GM21367 (cell line): ENCODE measurements around the gene KIRREL1.

ENCODE experiments used
- ATAC-seq: cut with Tn5 transposase; IDR thresholded peaks from one replicate; pipeline ENCODE4 v1.9.1; 2021; ENCODE audit not compliant: unreplicated experiment

KIRREL1 gene

DNA sequence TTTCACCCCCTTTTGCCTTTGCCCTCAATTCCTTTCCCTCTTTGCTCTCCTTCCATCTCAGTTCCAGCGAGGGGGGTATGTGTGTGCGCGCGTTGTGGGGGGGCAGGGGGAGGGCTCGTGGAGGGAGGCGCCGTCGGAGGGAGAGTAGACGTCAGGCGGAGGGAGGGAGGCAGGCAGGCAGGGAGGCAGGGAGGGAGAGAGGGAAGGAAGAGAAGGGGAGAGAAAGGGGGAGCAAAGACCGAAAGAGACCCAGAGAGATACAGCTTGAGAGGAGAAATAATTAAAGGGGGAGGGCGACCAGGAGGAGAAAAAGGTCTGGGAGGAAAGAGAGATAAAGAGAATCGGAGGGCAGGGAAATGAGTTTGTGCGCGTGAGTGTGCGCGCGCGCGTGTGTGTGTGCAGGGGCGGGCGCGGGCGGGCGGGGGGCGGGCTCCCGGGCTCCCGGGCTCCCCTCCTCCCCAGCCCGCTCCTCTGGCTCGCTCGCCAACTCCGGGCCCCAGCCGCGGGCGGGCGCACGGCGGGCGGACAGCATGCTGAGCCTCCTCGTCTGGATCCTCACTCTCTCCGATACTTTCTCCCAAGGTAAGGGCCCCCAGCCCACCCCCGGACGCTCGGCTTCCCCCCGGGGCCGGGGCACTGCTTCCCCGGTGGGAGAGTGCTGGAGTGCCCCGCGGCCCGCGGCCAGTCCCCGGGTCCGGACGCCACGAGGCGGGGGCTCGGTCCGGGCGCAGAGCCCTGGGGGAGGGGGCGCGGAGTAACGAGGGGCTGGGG, at the start of gene KIRREL1:
KIRREL1 (plus strand) TSS at position 499 of the 771 bp plus-strand sequence; CDS start at position 531, 32 bp downstream.
- no peak for ATAC-seq

DNA sequence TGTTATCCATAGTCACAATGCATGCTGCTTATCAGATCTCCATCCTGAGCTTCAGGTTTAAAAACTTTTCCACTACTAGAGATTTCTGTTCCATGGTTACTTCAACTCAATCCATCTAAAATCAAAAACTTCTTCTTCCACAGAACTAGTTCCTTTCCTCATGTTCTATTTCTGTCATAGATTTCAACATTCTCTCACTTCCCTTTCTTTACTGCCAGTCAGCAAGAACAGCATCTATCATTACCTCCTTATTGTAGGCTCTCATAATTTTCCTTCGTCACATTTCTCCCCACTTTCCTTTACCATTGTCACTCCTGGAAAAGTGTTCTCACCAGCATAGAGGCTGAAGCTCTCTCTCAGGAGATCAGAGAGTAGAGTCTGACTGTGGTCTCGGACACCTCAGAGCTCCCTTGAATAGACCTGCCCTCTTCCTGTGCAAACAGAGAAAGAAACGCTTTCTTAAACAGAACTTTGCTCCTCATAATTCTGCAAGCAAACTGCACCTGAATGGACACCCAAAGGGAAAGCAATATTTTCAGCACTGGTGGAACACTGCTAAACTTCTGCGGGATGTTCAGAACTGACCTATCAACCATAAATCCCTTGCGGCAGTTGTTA, 48.7 kb upstream of the KIRREL1 start:
- ATAC-seq, result no peak

DNA sequence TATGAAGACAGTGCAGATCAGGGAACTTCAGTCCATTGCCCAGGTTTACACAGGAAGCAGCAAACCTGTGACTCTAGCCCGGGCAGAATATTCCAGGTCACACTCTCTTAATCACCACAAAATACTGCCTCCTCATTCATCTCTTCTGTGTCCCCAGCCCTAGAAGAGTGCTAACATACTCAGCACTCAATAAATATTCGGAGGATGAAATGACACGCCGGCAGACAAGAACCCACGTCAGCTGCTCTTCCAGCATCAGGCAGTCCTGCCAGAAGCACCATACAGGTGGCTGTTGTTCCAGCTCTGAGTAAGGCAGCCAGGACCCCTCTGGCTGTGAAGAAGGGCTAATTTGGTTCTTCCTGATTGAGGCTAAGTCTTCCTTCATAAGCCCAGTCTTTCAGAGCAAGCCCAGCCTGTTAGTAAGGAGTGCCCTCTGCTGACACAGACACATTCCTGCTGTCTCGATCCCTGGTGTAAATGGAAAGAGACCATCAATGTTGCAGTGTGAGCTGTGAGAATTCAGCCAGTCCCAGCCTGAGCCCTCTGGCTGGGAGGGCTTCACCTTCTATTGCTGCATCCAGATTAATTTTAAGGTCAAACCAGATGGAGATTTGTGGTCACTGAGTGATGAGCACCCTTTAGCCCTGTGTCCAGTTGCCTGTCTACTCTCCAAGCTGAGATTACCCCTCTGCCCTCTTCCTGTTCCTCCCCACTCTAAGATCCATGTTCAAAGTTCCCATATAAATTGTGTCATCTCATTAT, 45.0 kb upstream of the KIRREL1 start:
- ATAC-seq, result no peak

DNA sequence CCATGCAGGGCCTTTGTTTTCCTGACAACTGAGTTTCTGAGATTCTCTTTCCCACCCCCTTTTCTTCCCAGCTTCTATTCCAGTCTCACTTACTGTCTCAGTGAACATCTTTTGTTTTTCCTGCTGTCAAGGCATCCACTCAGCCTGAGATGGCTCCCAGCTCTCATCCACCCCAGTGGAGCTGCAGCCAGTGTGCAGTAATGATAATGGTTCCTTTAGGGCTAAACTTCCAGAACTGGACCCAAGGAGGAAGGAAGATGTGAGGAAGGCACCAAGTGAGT, 44.4 kb upstream of the KIRREL1 start:
- ATAC-seq, result no peak

DNA sequence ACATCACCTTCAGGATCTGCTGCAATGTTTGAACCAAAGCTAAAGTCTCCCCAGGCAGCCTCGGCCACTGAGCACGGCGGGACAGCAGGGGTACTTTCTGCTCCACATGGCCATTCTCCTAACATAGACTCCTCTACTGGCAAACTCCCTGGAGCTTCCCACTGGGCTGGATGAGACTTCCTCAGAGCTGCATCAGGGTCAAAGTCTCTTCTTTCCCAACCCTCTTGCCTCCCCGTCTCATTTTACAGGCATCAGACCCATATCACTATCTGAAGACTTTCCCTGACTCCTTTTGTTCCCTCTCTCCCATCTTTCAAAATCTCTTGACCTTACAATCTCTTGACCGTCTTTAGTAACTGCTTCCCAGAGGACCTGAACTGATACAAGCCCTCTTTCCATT, 42.2 kb upstream of the KIRREL1 start:
- ATAC-seq, result no peak

DNA sequence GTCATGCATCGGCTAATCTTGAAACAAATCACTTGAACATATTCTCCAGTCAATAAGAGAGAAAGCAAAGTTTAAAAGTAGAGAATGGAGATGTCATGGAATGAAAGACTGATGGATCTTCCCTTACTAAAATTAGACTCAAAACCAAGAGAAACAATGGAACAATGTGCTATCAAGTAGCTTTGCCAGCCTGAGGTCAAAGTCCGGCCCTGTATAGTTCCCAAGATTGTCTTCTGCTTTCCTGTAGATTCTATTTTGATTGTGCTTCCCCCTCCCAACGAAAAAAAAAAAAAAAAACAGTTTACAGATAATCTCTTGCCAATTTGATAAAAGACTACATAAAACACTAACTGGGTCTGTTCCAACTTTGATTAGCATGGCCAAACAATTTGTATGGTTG, 40.8 kb upstream of the KIRREL1 start:
- ATAC-seq, result no peak

DNA sequence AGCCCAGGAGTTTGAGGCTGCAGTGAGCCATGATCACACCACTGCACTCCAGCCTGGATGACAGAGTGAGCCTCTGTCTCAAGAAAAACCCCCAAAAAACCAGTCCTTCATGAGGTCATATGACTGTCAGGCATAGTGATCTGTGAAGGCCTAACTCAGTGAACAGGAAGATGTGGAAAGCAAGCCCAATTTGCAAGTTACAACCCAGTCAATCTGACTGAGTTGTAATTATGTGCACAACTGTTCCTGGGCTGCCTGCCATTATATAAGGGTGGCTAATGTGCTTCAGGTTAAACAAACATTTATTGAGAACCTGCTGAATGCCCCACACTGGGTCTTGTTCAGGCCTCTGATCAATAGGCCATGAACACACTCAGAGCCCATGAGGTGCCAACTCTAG, 38.2 kb upstream of the KIRREL1 start:
- no peak for ATAC-seq

DNA sequence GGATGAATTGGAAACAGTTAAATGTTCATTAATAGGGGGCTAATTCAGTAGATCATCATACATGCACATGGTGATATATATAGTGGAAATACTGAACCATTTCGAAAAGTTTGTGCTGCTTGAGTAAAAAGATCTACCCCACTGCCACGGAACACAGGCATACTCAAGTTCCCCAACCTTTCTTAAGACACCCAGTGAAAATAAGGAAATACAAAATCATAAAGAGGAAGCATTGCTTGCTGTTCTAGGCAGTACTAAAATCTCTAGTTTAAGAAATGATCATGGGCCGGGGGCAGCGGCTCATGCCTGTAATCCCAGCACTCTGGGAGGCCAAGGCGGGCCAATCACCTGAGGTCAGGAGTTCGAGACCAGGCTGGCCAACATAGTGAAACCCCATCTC, 37.6 kb upstream of the KIRREL1 start:
- ATAC-seq, result no peak

DNA sequence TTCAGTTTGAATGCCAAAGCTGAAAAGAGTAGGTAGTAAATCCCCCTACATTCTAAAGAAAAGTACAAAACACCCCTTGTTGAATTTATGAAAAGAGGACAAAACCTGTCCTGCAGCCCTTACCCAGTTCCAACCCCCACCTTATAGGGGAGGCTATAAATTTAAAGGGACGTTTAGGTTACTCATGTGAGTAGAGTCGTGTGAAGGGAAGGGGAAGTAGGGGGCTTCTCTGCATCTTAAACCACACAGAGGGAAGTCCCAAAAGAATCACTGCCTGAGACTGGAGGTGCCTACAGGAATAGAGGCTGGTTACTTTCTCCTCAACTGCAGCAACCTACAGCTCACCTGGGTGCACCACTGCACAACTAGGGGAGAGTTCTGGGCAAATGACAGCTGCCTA, 36.7 kb upstream of the KIRREL1 start:
- no peak for ATAC-seq

DNA sequence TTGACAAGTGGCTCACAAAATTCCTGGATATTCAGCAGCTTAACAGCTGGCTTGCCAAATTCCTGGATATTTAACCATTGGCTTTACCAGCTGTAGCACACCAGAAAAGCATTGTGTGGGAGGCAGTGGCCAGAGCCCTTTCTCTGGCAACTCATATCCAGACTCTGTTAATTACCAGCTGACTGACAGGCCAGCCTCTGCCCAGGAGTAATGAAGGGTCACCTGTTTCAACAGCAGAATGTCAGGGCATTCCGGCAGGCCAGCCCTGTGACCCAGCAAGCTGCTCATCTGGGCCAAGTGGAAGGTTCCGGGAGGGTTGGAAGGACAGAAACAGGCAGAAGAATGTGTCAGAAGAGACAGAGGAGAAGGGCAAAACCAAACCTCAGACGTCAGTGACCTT, 35.2 kb upstream of the KIRREL1 start:
- no peak for ATAC-seq

DNA sequence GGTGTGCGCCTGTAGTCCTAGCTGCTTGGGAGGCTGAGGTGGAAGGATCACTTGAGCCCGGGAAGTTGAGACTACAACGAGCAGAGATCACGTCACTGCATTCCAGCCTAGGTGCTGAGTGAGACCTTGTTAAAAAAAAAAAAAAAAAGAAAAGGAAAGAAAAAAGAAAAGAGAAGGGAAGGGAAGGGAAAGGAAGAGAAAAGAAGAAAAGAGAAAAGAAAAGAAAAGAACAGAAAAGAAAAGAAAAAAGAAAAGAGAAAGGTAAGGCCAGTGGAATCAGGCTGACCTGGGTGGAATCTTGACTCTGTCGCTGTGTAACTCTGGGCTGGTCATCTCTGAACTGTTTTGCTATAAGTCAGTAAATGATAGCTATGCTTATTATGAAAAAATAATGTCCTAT, 33.7 kb upstream of the KIRREL1 start:
- no peak for ATAC-seq

DNA sequence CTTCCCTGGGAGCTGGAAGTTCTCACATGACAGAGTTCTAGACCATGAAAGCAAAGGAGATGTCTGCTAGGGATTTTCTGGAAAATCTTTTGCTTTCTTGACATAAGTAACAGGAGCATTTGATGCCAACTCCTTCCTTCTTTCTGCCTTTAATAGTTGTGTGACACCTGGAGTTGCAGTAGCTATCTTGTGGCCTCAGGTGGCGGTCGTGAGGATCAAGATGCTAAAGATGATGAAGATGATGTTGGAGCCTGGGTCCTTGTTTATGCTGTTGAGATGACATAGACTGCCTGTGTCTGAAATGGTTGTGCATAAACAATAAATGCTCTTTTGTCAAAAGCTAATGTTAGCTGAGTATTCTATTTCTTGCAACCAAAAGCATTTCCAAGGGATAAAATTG, 32.7 kb upstream of the KIRREL1 start:
- no peak for ATAC-seq

DNA sequence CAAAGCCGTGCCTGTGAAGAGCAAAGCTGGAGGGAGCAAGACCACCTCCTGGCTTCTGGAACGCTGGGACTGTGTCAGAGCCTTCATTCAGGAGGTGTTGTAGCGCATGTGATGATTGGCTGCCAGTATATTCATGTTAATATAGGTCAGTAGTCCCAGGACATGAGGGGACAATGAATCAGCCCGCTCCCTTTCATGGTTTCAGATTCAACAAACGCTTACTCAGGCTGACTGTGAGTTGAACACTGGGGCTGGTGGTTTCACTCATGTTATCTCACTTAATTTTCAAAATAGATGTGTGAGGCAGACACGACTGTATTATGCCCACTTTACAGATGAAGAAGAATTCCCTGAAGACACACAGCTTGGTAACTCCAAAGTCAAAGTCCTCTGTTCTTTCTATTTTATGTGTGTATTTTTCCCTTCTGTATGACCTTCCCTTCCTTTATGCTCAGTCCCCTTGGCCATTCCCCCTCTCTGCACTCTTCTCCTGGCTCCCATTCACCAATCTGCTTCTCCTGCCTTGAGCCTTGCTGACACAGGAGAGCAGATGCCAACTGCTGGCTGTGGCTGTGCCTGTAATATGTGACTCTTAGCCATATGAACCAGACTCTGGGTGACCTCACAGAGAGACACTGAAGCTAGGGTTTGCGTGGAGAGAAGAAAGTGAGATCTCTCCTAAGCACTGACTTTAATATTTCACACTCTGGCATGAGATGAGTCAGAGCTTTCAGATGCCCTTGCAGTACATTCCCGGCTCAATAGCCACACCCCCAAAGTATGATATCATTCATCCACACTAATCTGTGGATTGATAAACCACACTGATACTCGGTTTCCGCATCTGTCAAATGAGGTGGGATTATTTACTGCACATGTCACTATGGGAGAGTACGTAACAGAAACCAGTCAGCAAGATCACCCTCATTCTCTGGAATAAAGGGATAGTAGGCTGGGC, 31.4 kb upstream of the KIRREL1 start:
- no peak for ATAC-seq

DNA sequence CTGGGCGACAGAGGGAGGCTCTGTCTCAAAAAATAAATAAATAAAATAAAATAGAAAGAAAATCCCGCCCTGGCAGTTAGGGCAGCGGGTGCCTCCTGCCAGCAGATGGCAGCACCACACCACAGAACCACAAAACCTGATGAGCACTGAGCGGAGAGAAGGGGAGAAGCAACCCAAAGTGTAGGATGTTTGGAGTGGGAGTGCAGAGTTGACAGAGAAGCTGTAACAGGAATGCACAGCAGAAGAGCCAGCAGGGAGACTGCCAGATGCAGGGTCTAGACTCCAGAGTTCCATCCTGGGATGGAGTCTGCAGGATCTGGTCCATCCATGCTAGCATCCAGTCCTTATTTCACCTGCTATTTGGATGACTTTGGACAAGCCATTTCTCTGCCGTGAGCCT, 29.7 kb upstream of the KIRREL1 start:
- ATAC-seq, result no peak

DNA sequence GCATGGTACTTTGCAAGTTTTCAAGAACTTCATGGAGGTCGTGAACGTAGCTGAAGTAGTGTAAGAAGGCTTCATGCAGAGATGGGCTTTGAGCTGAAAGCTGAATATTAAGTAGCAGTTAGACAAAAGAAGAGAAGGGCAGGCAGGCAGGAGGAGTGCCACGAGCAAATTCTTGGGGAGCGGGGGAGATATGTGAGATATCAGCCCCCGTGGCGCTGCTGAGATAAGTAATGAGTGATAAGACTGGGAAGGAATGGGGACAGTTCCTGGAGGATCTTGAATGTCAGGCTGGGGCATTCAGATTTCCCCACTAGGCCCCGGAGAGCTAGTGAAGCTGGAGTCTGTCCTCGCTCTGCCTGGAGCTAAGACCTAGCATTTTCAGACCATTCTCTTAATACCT, 27.9 kb upstream of the KIRREL1 start:
- ATAC-seq, result no peak

DNA sequence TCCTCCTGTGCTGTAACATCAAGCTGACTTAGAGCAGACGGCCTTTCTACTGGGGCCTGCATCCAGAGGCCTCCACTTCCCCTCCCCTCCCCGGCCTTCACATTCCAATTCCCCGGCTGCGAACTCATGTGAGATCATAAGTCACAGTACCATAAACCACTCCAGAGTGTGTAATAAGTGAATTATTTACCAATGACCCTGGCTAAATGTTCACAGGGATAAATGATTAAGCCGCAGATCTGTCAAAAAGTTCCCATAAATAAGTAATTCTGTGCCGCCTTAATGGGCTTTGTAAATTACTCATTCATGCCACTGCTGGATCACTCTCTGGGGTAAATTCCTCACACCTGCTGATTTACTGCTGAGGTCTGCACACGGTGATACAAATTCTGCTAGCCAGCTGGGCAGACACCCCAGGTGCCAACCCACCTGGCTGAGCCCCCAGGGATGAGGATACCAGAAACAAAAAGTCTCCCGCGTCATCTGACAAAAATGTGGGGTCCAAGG, 27.4 kb upstream of the KIRREL1 start:
- no peak for ATAC-seq

DNA sequence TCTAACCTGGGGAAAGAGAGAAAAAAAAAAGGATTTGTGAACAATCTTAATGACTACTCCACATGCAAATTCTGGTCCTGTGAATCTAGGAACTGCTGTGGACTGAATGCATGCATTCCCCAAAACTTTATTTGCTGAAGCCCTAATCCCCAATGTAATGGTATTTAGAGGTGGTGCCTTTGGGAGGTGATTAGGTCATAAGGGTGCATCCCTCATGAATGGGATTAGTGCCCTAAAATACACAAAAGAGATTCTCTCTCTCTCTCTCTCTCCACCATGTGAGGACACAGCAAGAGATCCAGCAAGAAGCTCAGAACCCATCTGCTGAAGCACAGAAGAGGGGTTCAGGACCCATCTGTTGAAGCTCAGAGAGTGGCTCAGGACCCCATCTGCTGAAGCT, 26.2 kb upstream of the KIRREL1 start:
- ATAC-seq, result no peak

DNA sequence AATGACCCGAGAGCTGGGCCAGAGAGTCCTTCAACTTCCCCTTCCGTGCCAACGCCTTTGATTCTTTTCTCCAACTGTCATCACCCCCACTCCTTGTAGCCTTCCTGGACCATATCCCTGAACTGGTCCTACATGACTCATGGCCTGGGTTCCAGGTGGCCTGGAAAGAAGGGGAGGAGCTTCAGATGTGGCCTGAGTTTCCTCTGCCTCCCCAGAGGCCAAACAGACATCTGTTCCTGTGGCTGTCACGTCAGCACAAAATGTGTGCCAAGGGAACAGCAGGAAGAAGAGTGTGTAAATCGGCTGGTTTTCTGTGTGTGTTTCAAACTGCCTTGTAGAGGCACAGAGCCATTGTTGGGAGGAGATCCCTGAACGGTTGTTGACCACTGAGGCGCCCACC, 24.9 kb upstream of the KIRREL1 start:
- ATAC-seq, result no peak

DNA sequence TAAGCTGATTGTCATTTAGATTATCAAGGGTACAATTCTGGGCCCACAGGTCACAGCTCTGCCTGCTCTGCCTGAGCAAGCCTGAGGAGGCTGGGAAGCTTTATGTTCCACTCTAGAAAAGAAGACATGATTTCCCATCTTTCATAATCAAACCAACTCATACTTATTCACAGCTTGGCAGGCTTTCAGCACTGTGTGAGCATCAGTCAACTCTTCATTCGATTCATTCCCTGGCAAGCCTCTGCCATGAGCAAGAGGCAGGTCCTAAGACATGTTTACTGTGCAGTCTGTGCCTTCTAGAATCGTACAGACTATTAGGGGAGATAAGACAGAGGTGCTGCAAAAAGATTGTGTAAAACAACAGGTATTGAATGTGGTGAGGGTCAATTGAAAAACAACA, 24.5 kb upstream of the KIRREL1 start:
- no peak for ATAC-seq

DNA sequence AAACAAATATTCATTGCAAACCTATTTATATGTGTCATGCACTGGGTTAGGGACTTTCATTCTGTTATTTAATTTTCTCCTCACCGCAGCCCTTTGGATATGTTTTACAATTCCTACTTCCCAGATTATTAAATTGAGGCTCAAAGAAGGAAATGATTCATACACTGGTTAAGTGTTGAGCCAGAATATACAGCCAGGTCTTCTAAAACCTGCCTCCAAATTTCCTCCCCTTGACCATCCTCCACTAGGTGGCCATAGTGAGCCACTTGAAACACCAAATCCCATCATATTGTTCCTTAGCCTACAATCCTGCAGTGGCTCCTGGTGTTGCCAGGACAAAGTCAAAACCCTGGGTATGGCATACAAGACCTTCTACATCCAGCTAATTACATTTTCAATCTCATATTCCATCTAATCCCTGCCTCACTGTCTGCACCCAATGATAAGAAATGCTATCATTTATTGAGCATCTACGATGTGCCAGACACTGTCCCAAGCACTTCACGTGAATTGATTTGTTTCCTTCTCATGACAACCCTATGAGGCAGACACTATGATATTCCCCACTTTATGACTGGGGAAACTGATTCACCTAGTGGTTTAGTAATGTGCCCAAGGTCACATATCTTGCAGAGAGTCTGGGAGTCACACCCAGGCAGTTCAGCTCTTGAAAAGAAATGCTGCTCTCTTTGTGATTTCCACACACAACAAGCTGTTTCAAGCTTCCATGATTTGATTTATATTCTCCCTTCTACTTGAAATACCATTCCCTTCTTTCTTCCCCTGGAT, 23.6 kb upstream of the KIRREL1 start:
- no peak for ATAC-seq
